Inflammatory macrophage (primary cell): Measurements from ENCODE around the gene HLA-B.

ENCODE experiments used
- DNase-seq, 2 donors: peaks; one replicate each; pipeline ENCODE4 v3.0.0-alpha.2; 2020 to 2022

Gene HLA-B

DNA sequence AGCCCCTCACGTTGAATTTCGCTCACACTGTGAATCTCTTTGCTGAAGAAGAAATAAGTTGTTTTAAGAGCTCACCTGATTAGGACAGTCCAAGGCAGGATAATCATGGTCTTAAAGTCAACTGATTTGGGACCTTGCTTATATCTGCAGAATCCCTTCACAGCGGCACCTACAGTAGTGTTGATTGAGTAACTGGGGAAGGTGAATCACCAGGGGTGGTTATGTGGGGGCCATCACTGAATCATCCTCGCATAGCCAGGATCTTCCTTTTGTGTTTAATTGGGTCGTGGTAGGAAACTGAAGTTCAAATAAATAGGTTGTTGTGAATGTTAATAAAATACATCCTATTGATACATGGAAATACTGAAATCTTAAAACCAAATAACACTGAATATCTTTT, 26.2 kb upstream of the HLA-B start:
- no peak for DNase-seq

DNA sequence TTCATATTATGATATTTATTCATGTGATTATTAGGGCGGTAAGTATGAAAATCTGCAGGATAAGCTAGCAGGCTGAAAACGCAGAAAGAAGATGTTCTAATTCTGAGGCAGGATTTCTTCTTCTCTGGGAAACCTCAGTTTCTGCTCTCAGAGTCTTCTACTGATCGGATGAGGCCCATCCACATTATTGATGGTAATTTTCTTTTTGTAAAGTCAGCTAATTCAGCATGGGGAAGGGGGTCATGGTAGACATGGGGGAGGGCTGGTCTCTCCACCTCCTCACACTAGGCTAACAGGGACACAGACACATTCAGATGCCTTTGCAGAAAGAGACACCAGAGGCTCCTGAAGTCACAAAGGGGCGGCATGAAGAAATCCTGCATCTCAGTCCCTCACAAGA, 24.7 kb upstream of the HLA-B start:
- no peak for DNase-seq

DNA sequence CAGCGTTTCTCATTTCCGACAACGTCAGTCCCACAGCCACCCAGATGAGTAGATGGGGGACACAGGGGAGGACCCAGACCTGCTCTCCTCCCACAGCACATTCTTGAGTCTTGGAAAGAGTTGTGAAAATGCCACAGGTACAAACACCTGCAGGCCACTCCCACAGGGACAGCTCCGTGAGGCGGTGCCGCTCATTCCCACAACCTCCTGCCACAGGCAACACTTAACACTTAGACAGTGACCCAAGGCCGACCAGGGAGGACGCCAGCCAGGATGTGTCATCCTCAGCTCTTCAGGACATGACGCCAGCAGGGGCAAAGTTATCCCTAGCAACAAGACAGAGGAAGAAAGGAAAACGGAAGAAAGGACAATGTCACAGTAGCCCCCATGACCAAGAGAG, 22.9 kb upstream of the HLA-B start:
- DNase-seq = no peak

DNA sequence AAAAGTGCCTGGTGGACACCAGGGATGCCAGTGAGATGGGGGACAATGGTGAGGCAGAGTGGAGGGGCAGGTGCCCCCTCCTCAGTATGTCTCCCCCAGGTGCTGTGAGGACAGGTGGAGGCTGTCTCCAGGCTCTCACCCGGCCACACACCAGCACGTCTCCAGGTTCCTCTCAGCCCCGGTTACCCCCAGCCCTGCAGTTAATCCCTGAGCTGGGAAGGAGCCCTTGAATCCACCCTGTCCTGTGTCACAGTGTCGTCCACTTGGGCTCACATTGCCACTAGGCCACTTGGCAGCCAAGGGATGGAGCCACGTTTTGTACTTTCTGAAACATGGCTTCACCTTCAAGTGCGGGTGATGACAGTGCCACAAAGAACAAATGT, 21.7 kb upstream of the HLA-B start:
- no peak for DNase-seq

DNA sequence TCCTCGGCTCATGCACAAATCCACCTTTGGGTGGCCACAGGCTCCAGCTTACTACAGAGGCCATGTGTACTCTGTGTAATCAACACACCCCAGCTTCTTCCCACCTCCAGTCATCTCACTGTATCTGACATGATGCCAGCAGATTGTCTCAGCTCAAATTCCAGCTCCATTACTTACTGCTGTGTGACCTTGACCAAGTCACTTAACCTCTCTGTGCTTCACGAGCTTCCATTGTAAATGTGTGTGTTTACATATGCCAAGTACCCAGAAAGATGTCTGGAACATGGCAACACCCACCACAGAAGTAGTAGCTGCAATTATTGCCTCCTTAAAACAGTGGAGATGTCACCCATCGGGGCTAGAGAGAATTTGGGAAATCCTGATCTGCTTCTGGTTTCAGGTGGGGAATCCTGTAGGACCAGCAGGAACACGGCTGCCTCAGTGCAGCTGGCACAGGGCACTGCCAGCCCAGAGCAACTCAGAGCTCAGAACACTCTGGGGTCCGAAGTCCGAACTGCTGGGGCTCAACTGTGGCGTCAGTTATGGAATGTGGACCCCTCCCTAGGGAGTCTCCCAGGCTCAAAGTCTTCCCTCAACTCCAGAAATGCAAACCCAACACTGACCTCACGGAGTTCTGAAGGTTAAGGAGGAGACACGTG, 21.2 kb upstream of the HLA-B start:
- no peak for DNase-seq

DNA sequence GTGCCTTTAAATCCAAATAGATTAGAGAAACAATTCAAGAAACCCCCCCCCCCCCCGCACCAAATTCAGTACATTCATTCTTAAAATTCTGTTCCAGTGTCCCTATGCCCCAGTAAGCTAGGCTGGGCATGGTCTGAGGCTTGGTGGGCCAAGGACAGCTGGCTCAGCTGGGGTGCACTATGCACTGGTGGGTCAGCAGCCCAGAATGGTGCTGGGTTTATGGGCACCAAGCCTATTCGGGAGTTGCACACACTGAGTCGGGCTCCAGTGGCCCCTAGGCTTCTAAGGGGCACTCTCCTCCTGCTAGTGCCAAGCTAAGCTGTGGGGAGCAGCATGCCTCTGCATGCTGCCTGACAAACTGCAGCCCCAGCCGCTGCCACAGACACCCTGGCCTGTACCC, 20.1 kb upstream of the HLA-B start:
- no peak for DNase-seq

DNA sequence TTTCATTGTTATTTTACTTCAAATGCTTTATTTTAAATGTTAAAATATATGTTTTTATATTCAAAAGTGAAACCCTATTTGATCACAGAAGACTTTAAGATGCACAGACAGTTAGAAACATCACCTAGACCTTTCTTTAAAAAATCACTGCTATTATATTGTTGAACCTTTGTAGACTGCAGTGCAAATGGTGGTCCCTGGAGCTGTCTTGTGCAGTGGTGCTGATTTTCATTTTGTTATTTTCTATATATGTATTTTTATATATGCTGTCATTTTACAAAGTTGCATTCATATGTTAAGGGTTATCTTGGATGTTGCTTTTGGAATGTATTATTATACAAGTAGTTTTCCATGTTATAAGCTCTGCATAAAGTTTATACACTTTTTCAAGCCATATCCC, 18.7 kb upstream of the HLA-B start:
- DNase-seq = no peak

DNA sequence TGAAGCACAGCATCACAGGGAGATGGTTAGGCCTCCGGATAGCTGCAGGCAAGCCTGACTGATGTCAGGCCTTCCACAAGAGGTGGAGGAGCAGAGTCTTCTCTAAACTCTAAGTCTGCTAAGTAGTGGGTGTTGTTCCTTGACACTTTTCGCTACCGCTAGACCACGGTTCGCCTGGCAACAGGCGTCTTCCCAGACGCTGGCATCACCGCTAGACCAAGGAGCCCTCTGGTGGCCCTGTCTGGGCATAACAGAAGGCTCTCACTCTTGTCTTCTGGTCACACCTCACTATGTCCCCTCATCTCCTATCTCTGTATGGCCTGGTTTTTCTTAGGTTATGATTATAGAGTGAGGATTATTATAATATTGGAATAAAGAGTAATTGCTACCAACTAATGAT, 17.1 kb upstream of the HLA-B start:
- peak in 1 of 2 donors; percentile 39 for DNase-seq

DNA sequence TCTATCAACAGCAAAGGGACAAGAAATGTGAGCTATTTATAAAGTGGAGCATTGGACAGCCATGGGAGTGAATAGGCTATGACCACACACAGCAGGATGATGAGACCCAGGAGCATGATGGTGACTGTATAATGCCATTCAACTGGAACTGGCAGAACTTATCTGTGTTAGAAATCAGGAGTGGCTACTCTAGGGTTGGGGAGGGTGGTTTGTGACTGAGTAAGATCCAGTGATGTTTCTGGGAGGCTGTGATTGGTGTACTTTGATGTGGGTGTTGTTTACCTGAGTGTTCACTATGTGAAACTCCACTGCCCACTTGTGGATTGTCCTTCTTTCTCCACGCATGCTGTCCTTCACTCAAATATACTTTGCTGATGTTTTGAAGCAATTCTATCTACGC, 11.5 kb upstream of the HLA-B start:
- DNase-seq = no peak

DNA sequence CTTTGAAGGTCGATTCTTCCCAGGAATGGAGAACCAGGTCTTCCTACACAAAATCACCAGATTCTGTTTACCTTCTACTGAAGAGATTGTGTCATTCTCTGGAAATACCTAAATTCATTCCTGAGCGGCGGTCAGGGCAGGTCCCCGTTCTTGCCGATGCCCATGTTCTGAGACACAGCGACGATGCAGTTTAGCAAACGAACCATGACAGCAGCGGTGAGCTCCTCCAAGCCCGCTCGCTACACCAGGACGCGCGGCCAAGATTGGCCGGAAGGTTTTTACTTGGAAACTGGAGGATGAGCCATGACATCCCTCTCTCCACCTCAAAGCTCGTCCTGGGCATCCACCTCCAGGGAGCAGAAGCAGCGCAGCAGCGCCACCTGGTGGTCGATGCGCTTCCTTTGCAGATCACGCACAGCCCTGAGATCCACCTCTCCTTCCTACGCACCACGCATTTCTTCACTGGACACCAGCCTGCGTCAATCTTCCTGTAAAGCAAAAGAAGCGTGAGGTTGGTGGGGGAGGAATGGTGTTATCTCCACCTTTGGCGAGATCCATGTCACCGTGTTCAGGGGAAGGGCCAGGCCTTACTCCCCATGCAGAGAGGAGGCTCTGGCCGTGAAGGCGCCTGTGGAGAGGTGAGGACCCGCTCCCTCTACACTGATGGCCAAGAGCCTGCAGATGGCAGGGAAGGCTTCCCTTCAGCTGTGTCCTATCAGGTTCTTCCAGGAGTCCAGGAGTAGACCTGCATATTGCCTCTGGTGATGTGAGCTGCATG, 9.9 kb upstream of the HLA-B start:
- DNase-seq = peak; percentile 92 to 93

DNA sequence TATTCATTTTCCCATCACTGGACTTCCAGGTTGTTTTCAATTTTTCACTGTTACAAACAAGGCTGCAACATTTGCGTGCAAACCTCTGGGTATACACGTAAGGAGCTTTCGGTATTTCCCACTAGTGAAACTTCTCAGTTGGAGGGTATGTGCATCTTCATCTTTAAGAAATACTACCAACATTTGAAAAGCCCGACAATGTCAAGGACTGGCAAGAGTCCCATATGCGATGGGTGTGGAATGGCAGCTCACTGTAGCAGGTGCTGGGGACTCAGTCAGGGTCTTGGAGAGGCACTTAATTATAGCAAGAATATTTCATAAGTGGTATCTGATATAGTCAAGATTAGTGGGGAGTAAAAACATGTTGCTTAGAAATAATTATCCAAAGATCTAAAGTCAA, 8.9 kb upstream of the HLA-B start:
- no peak for DNase-seq

DNA sequence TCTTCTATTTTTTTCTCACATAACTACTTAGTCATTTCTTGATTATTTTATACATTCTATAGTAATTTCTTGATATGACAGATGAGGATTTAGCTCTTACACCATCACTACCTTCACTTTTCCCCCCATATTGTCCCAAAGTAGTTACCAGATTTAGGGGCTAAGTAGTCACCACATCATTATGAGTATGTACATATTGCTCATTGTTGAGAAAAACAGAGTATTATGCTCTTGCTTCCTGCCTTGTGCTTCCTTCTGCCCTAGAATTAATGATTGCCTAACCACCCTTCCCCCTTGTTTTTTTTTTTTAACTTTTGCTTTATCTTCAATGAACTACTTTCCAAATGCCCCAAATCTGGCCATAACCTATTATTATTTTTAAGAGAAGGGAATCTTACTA, 6.8 kb upstream of the HLA-B start:
- peak; percentile 48 to 67 for DNase-seq

DNA sequence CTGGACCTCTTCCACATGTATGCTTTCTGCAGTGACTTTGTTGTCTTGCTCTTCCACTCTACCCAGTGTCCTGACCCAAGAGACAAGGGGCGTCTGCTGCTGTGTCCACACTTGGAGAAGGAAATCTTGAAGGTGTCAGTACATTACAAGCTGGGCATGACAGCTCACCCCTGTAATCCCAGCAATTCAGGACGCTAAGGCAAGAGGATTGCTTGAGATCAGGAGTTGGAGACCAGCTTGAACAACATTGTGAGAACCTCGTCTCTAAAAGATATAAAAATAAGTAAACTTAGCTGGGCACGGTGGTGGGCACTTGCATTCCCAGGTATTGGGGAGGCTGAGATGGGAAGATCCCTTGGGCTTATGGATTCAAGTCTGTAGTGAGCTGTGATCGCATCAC, 5.8 kb upstream of the HLA-B start:
- DNase-seq = no peak

DNA sequence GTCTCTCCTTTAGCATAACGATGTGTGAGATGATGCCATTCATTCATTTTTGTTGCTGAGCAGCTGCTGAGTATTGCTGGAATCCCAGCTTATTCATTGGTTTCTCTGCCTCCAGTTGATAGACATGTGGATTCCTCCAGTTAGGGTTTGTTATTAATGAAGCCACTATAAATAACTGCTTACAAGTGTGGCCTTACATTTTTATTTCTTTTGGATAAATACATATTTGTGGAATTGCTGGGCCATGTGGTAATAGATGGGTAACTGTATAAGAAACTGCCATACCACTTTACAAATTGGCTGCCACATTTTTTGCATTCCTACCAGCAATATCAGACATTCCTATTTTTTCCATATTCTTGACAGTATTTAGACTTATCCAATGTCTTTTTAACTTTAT, 2.6 kb upstream of the HLA-B start:
- DNase-seq = no peak

DNA sequence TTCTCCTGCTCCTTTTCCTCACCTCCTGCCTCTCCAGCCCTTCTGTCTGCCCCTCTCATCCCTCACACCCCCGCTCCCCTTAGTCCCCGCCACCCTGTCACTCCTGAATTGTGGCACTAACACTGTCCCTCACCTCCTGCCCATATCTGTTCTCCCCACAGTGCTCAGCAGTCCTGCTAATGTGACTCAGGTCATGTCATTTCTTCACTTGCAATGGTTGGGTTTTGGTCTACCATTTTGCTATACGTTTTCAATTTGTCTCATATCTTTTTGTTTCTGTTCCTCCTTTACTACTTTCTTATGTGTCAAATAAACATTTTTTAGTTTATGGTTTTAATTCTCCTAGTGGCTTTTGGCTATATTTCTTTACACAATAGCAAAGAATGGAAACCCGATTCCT, 1.3 kb upstream of the HLA-B start:
- DNase-seq = no peak

DNA sequence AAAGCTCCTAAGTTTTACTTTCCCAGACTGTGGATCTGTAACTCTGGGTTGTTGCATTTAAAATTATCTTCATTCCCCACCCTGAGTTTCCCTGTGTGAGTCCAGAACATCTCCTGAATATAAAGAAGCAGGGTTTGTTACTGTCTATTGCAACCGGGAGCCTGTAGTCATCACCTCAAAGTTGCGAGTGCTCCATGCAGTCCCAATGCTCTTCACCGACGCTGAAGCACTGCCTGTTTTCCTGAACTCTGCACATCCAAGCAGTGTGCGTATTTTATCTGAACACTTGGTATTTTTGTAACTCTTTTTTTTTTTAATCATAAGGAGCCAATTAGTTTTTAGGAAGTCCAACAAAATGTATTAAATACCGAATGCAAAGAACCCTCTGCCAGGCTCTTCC, 907 bp upstream of the HLA-B start:
- no peak for DNase-seq

DNA sequence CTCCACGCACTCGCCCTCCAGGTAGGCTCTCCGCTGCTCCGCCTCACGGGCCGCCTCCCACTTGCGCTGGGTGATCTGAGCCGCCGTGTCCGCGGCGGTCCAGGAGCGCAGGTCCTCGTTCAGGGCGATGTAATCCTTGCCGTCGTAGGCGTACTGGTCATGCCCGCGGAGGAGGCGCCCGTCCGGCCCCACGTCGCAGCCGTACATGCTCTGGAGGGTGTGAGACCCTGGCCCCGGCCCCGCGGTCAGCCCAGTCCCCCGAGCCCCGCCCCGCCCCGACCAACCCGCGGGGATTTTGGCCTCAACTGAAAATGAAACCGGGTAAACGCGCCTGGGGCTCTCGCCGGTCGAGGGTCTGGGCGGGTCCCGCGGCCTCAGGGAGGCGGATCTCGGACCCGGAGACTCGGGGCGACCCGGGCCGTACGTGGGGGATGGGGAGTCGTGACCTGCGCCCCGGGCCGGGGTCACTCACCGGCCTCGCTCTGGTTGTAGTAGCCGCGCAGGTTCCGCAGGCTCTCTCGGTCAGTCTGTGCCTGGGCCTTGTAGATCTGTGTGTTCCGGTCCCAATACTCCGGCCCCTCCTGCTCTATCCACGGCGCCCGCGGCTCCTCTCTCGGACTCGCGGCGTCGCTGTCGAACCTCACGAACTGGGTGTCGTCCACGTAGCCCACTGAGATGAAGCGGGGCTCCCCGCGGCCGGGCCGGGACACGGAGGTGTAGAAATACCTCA, 598 bp downstream of the HLA-B start:
- DNase-seq = peak; percentile 50 to 56

DNA sequence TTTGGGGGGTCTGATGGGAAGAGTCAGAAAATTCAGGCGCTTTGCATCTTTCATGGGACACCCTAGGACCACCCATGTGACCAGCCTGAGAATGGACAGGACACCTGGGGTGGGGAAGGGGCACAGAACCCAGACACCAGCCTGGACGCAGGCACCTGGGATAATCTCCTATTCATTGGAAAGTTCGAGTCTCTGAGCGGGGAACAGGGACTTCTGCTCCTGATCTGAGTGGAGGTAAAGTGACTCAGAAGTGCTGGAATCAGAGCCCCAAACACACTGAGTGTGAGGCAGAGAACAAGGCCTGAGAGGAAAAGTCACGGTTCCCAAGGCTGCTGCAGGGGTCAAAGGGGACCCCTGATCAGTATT, 1.4 kb downstream of the HLA-B start:
- DNase-seq = no peak

DNA sequence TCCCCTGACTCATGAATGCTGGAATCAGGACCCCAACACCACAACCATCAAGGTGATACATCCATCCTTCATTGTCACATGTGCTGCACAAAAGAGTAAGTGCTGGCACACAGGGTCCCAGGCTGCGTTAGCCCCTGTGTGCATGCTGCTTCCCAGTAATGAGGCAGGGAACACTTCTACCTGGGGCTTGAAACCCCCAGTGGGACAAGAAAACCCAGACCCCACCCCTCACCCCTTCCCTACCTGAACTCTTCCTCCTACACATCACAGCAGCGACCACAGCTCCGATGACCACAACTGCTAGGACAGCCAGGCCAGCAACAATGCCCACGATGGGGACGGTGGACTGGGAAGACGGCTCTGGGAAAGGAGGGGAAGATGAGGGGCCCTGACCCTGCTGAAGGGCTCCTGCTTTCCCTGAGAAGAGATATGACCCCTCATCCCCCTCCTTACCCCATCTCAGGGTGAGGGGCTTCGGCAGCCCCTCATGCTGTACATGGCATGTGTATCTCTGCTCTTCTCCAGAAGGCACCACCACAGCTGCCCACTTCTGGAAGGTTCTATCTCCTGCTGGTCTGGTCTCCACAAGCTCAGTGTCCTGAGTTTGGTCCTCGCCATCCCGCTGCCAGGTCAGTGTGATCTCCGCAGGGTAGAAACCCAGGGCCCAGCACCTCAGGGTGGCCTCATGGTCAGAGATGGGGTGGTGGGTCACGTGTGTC, 2.0 kb downstream of the HLA-B start:
- DNase-seq = no peak

DNA sequence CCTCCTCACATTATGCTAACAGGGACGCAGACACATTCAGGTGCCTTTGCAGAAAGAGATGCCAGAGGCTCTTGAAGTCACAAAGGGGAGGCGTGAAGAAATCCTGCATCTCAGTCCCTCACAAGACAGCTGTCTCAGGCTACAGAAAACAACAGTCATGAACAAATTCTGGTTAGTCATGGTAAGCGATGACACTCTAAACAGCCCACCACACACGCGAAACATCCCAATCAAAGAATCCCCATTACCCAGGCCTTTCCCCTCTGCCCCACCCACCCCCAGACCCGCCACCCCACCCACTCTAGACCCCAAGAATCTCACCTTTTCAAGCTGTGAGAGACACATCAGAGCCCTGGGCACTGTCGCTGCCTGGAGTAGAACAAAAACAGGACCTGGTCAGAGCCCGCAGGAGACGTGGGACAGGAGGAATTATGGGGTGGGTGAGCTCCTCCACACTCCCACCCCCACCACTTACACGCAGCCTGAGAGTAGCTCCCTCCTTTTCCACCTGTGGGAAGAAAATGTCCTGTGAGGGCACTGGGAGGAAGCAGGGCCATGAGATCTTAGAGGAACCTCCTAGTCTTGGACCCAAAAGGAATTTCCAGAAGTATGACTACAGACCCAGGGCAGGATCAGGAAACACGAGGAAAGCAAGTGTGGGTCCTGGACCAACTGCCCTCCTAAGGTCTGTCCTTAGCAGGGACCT, 2.7 kb downstream of the HLA-B start:
- DNase-seq = peak in 1 of 2 donors; percentile 34

DNA sequence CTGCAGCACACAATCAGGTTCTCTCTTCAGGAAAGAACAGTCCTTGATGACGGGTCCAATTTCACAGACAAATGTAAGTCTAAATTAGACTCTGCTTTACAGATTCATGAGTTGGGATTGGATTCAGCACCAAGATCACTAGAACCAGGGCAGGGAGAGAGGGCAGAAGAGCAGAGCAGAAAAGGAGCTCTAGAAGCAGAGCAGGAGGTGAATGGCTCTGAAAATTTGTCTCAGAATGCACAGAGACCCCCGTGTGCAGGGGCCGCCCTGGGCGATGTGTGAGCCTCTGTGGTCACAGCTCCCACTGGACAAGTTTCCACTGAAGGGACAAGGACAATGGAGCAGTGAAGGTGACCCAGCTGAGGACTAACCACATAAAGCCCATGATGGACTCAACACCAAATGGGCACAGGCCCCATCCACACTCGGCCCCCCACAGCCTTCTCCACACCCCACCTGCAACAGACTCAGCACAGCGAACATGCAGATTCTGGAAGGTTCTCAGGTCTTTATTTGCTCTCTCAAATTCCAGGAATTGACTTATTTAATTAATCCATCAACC, 3.5 kb downstream of the HLA-B start:
- no peak for DNase-seq

DNA sequence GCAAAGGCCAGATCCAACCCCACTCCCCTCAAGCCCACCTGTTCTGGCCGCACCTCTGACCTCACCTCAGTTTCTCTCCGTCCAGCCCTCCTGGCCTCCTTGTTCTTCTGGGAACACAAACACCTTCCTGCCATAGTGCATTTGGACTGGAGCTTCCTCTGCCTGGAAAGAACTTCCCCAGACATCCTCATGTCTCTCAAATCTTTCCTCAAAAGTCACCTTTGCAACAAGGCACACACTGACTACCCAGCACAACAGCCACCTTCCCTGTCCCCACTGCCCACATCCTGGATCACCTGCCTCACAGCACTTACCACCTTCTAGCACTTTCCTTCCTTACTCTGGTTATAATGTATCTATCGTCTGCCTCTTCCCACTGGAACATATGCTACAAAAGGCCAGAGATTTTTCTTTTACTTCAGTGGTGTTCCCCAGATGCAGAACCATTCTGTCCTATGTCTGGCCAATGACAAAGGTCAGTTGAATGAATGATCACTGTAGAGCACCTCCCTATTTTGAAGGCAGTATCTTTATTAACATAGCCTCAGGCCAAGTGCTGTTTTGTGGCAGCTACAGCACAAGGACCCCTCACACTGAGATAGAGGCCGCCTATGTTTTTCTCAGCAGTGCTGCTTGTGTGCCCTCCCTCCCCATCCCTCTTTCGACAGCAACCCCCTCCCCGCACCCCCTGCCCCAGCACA, 4.1 kb downstream of the HLA-B start:
- DNase-seq = no peak
